Stimulated activated CD8-positive, alpha-beta memory T cell treated with anti-CD3 and anti-CD28 coated beads, Interleukin-12 subunit alpha, Interleukin-12 subunit beta, amount 100 ng/mL, for 24 hours (primary cell): Measurements from ENCODE around the gene CPLX3.

Experiments
- DNase-seq: peaks from one replicate; pipeline ENCODE4 v3.0.0-alpha.2; 2020; ENCODE audit errors: extremely low read depth

The CPLX3 gene

GRCh38 chr15:74870436-74871215, 44.2 kb downstream of the CPLX3 start:
- no peak for DNase-seq

GRCh38 chr15:74872702-74873035, 46.2 kb downstream of the CPLX3 start:
- DNase-seq: no peak

GRCh38 chr15:74873036-74873755, 46.8 kb downstream of the CPLX3 start, which contains the start of gene SCAMP2:
Gene SCAMP2, minus strand, starts transcription at chr15:74873365. Its CDS starts 110 bp downstream, at chr15:74873255.
- DNase-seq: peak; percentile 80

GRCh38 chr15:74873756-74874424, 47.5 kb downstream of the CPLX3 start:
- no peak for DNase-seq

DNA sequence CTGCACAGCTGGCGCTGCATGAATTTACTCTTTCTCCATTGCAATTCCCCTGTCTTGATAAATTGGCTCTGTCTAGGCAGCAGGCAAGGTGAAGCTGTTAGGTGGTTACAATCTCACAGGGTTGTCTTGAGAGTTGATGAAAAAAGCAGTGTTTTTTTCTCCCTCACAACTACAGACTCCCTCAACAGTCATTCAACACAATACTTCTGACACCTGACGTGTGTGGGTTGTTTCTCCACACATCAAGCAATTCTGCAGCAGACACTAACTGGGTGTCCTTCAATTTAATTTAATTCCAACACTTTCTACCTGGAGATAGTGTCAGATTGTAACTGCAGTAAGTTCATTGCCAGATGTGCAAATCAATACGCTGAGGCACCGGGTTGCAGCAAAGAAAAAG, 51.8 kb downstream of the CPLX3 start:
- no peak for DNase-seq
